Ureter (tissue), 1 donor: ENCODE results near the gene PIK3R1. TPM values are rescaled to one million over a fixed set of nuclear protein-coding genes. Genes with fewer than 3 reads are reported as not detected.

ENCODE experiments used
- DNase-seq: peaks from one replicate; pipeline ENCODE4 v3.0.0-alpha.2; 2020; ENCODE audit warnings: low spot score
- total RNA-seq: library from RNA; stranded (reverse); gene quantifications from one replicate; pipeline ENCODE4 v1.2.4, GENCODE V29; 2023
- donor health status: DM: yes; HTN: yes; CAD: no.

PIK3R1 gene
- total RNA-seq, 1 donor from 2014 or later, result 185 TPM

DNA sequence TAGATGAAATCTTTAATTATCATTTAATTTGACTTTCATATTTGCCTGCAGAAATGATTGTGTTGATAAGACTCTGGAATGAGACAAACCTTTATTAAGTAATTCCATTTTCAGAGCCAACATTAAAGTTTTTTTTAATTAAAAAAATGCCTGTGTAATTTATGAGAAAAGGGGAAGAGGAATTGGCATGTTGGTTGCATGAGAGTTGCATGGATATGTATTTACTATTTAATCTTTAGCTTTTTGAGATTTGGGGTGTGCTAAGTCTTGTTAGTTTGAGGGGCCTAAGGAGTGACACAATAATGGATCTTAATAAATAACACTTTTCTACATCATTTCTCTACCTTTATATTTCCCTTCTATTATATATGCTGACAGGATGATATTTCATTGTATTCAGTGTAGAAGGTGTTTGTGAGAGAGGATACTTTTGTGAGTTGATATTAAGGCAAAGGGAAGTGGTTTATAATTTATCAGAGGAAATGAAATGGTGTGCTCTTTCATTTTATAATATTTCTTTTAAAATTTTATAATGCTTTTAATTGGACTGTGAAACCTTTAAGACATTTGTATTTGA, 54.9 kb downstream of the PIK3R1 start:
- DNase-seq, result no peak

DNA sequence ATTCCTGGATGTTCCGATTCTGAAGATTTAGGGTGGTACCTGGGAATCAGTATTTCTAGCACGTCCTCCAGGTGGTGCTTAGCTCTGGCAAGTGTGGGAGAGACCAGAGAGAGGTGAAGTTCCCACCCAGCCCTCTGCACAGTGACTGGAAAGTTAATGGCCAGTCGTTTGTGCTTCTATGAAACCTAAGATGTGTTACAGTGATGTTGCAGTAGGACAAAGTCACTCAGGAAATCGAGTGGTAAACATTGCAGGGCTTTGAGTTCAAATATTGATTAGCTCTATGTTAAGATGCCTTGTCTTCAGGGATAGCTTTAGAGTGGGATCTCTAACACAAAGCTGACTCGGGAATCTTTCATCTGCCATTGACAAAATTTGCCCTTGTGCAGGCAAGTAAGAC, 55.6 kb downstream of the PIK3R1 start:
- no peak for DNase-seq

DNA sequence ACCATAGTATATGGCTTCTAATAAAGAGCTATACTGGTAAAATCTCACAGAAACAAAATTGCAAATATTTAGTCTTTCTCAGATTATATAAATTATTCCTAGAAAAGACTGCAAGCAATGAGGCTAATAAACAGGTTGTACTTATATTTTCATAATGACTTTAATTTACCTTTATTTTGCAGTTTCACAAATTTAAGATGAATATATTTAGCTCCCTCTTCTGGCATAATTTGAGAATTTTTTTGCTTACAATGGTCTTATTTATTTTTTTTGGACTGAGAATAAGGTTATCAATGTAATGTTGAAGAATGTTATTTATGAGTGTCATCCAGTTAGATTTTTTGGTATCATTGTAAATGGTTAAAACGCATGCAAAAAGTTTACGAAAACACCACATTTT, 56.7 kb downstream of the PIK3R1 start:
- DNase-seq, result no peak

DNA sequence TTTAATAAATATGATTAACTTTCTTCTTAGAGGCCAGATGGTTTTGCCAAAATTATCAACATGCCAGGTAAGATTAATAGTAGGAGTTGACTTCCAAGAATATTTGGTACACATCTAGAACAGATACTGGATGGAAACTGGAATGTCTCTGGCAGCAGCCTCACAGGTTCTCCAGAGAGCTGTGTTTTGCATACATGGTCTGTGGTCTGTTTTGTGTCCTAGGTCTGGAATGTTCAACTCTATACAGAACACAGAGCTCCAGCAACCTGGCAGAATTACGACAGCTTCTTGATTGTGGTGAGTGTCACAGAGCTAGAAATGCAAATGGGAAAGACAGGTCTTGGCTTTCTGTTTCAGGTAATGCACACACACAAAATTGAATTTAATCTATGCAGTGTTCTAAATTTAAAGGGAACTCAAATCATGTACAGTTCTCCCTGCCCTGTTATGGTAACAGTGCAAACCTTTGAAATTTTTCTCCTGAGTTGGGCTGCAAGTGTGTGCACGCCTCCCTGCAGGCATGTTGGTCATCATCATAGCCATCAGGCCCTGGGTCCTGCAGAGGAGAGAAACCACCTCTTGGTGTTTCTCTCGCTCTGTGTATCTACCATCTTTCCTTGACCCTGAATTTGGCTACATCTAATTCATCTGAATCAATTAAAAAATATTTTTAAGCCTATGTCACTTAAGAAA, 58.3 kb downstream of the PIK3R1 start:
- DNase-seq, result no peak

DNA sequence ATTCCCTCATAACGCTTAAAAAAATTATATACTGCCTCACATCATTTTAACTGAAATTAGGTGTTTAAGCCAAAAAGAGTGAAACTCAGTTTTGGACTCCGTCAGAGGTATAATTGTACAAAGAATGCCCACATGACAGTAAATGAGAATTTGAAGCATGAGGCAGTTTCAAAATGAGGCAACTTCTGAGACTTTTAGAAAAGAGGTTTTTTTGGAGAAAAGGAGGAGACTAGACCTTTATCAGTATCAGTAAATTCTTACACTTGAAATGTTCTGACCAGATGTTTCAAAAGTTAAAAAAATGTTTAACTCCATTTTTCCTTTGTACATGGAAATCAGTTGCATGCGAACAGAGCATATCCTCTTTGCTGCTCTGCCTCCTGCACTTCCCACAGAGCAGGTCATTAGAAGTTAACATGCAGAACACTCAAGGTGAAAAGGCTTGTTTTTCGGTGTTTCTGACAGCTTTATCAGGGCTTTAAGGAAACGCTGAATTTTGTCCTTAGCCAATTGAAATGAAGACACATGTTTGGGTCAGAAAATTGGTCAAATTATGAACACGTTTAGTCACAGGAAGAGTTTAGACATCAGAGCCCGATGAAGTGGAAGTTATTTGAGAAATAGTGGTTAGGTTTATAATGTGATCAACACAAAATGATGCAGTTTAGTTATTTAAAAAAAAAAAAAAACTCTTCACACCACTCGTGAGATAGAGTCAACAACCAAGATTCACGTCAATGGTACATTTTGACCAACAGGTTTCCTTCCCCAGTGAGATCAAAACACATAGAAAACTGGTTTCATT, 59.5 kb downstream of the PIK3R1 start:
- DNase-seq, result no peak

DNA sequence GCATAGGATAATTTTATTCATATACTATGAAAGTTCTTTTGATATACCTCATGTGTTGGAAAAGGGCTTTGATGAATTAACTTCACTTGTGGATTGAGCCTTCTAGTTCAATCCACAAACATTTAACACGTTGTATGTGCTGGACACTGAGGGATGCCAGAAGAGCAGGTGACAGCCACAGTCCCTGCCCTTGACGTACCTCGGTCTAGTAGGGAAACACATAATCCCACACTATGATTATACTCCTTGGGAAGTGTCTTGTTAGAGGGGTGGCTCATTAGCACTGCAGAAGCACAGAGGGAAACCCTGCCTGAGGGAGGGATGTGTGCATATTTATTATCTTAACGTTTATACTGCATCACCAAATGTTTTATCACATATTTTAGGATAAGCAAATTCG, 61.2 kb downstream of the PIK3R1 start:
- no peak for DNase-seq

DNA sequence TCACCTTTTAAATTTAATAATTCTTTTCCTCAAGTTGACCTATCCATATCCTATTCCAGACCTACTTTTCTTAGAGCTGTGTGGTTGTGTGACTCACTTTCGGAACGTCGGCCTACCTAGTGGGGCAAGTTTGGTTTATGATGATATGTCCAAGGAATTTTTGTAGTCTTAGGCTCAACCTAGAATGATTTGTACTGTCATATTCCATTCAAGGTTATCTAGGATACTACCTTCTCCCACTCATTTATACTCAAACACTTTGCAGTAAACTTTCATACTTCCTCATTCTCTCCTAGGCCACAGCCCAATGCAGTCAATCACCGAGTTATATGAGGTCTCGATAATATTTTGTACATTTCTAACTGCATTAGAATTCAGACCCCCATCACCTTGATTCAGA, 61.9 kb downstream of the PIK3R1 start:
- DNase-seq, result no peak

DNA sequence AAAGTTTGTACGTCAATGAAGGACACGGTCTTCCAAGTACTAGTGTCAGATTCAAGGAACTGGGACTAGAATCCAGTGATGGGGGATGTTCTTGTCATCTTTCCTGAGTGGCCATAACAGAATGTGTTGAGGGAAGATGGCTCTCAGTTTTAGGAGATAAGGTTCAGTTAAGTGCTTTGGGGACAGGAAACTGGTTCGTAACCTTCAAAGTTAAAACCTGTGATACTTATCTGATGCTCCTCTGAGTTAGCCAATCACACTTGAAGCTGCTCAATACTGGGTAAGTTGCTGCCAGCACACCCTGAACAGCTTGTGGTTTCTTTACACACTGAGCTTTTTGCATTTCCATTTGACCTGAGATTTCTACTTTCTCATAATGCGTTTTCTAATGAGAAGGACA, 64.4 kb downstream of the PIK3R1 start:
- no peak for DNase-seq

DNA sequence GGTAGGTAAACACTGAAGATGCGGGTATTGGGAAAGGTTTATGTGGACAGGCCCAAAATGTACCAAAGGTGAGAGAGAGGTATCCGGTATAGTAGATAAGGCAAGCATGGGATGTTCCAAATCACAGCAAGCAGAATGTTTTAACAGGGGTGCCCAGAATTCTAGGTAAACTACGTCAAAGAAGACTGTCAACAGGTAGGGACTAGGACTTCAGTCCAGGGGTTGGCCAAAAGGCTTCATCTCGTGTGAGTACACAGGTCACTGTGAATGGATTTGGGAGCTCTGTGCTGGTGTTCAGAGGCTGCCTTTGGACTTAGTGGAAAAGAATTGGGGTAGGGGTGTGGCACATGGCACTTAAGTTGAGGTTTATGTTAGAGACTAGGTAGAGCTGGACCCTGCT, 66.4 kb downstream of the PIK3R1 start:
- no peak for DNase-seq

DNA sequence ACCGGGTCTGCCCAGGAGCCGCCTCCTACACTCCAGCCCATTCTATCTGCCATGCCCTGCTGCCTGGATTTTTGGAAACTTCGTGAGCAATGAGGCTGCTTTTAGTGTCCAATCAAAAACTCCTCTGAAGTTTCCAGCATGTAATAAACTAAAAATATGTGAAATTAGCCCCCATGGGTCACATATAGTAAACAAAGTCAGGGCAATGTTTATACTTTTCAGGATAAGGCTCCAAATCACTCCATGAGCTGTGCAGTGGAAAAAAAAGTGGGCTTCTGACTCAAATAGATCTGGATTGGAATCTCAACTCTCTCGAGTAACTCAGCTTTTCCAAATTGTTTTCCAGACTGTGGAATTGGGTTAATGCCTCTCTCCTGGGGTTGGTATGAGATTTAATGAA, 68.2 kb downstream of the PIK3R1 start:
- no peak for DNase-seq

DNA sequence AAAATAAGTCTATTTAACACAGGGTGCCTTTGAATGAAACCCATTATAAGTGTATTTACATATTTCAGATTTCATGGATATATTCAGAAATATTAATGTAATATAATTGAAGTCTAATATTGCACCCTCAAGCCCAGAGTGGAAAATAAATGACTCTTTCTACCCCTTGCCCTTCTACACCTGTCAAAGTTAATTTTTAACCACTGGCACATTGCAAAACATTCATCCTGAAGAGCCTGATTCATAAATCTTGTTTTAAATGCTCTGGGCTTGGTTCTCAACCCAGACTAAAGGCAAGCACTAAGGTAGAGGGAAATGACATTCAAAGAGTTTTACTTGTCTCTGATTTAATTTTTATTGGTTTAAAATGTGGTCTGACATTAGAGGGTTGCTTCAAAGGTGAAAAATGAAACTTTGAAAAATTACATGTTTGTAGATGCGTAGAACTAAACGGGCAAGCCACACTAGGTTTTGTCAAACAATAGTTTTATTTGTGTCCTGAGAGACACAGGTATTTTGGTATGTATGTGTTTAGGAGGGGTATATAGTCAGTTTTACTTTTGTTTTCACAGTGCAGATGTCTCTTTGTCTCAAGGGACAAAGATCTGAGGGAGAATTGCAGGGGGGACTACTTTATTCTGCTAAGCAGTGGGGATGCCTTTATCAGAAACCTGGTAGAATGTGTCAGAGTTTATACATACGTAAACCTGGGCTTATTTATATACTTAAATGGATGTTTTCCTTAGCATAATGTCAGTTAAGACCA, 69.7 kb downstream of the PIK3R1 start:
- no peak for DNase-seq

DNA sequence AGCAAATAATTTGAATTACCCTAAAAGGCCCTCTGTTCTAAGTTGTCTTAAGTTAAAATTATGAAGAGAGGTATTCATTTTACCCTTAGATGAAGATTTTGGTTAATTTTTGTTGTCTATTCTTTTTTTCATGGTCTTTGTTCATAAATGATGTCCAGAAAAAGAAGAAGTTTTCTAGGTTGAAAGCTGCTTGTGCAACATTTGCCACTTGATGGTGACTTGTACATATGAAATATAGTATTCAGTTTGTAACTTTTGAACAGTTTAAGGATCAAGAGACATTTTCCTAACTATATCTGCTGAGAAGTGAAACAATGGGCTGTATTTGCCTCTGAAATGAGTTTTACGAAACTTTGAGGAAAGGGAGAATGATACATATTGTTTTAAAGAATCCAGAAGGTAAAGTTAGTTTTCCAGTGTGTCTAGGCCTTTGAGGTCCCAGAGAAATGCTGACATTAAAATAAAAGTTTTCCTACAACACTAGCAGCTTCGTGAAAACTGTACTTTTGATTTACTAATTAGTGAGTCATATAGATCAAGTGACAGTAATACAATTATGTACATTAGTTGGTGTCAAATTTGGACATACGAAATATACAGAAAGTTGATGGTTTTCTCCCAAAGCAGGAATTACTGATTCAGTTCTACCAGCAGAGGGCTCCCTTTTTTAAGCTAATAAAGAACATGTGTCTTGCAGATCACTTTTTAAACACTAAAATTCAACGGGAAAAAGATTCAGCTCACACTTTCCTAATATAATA, 70.5 kb downstream of the PIK3R1 start:
- no peak for DNase-seq

DNA sequence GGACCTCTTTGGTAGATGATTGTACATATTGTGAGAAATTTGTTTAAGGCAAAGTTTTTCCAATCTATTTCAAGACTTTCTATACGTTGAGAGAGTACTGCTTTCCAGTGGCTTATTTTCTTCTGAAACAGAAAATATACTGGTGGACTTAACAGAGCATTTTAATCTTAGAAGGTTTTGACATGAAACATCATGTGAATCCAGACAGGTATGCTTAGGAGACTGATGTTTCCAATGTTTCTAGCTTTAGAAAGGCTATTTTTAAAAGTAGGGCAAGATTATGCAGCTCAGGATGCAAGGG, 71.0 kb downstream of the PIK3R1 start:
- DNase-seq, result no peak

DNA sequence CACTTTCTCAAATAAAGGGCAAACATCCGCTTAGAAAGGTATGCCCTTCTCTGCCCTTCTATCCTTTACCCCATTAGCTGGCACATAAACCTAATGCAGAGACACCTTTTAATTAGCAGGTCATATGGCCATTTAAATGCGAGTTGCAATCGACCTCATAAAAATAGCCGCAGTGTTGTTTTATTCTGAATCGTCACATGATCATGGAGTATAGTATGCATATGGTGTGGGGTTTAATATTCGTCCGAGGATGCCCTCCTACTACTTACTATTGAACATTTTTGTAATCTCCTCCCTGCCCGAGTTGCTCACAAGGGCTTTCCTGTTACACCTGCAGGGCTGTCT, 72.0 kb downstream of the PIK3R1 start:
- DNase-seq, result no peak

DNA sequence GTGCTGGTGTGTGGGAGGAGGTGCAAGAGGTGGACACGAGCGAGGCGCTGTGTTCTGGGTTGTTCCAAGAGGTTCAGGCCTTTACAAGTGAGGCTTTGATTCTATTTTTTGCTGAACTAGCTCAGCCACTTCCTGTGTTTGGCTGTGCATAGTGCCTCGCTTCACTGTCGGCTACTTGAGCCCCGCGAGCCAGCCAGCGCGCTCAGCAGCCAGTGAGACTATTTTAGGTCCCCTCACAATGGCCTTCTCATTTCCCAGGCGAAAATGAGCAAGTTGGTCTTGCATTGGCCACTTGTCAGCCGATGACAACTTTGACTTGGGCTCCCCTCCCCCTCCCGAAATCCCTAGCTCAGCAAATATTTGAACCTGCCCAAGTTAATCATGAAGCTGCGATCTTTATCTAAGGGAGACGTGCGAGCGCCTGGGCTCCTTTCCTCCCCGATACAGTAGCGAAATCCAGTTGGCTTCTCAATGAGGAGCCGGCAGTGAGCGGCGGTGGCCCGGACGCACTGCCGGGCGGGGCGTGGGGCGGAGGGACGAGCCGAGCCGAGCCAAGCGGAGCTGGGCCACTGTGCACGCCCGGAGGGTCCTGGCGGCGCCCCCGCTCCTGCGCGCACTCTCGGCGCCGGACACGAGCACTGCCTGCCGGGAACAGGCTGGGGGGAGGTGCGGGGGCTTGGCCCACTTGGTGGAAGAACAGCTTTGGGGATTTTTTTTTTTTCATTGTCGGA, 72.6 kb downstream of the PIK3R1 start:
- peak; percentile 75 for DNase-seq

DNA sequence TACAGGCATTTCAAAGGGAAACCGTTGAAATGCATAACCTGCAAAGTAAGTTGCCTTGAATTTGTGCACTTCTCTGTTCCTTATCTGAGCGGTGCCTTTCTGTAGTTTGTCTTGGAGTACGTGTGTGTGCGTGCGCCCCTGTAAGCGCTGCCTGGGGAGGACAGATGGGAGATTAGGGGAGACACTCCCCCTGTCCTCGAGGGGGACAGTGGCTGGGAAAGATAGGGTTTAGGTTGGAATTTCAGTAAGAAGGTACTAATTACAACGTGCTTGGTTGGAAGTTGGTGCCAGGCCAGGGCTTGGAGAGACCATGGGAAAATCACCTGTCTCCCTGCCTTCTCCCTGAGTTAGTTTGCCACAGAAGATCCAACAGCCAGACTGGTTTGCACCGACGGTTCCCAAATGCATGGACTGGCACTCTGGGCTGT, 73.2 kb downstream of the PIK3R1 start:
- no peak for DNase-seq

DNA sequence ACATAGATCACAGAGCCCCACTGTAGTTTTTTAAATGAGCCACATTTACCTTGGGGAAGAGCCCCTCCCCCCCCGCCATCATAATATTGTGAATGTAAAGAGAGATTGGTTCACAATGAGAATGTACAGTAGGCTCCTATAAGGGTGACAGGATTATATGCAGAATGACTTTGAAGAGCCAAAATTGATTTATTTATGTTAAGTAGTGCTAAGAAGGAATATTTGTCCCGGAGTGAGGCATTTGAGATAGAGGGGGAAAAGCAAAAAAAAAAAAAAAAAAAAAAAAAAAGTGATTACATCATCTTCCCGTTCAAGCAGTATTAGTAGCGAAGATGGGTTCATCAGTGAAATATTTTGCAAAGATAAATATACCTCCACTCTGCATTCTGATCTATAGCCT, 73.9 kb downstream of the PIK3R1 start:
- DNase-seq, result no peak

DNA sequence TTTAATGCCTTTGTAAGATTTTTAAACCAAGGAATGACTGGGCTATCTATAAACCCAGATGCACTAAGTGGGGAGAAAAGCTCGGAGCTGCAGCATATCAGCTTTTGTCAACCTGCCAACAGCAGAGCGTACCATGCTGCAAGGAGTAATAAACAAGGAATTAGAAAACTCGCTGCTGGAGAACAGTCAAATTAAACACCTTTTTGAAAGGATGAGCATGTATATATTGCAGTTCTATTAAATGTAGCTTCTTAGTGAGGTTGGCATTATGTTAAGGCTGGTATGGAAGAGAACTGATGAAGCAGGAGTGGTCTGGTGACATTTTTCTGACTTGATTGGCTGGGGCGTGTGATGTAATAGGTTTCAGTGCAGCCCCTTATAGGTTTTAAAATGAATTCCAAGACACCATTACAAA, 74.7 kb downstream of the PIK3R1 start:
- DNase-seq, result peak; percentile 60

DNA sequence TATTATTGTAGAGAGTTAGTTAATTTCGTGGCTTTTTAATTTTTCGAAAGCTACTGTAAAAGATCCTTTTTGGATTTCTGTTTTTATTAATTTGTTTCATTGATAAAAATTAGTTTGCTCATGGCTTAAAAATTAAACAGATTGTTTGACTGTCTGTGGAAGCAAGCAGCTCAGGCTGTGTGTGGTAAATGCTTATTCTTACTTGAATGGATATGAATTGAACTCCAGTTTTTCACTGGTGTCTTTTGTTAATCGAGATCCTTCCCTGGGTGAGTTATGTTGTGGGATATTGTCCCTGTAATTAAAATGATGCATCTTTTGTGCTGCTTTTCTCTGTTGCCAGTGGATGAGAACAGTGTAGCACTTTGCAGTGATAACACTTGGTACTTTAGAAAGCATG, 75.3 kb downstream of the PIK3R1 start:
- no peak for DNase-seq

DNA sequence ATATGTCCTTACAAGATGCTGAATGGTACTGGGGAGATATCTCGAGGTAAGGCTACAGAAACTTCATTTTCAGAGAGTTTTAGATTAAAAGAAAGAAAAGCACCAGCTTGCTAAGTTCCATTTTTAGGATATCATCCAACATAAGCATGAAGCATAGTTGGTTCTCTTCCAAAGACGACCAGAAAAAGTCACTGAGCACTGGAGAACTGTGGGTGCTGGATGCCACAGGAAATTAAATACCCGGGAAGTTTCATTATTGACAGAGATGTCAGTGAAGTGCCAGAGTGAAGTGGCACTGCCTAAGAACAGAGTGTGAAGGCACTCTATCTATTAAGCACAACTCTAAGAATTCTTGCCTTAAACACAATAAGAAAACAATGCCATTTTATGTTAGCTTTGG, 76.8 kb downstream of the PIK3R1 start:
- no peak for DNase-seq

DNA sequence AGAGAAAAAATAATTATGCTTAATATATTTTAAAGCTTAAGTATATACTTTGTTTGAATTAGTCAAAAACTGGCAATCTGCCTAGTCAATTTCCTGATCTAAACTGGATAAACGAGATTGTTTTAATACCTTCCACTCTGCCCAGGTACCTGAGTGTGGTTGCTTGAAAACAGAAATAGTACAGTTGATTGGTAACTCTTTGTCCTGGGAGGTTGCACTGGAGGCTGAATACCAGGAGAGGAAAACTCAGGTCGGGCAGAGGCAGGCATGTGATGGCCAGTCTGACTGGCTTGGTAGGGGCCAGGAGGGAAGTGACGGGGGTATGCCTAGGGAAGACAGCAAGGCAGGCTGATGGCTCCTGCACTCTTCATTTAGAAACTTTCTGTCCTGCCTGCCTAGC, 80.2 kb downstream of the PIK3R1 start:
- DNase-seq, result no peak
